GM19239 (cell line): ENCODE data around the gene ZNF408.
"Not testable (repeated sequence)": the region's sequence is repeated elsewhere in the genome, so short reads cannot be mapped to it uniquely, and the experiment has no call there.

ENCODE experiments used
- DNase-seq: peaks from one replicate; pipeline ENCODE4 v3.0.0; 2011; ENCODE audit warnings: low spot score; ENCODE audit not compliant: insufficient read length
- FAIRE-seq: peaks from 2 replicates; lab custom pipeline; 2011; peaks lifted over from hg19 to GRCh38; lab: Jason Lieb, UNC

ZNF408 gene

DNA sequence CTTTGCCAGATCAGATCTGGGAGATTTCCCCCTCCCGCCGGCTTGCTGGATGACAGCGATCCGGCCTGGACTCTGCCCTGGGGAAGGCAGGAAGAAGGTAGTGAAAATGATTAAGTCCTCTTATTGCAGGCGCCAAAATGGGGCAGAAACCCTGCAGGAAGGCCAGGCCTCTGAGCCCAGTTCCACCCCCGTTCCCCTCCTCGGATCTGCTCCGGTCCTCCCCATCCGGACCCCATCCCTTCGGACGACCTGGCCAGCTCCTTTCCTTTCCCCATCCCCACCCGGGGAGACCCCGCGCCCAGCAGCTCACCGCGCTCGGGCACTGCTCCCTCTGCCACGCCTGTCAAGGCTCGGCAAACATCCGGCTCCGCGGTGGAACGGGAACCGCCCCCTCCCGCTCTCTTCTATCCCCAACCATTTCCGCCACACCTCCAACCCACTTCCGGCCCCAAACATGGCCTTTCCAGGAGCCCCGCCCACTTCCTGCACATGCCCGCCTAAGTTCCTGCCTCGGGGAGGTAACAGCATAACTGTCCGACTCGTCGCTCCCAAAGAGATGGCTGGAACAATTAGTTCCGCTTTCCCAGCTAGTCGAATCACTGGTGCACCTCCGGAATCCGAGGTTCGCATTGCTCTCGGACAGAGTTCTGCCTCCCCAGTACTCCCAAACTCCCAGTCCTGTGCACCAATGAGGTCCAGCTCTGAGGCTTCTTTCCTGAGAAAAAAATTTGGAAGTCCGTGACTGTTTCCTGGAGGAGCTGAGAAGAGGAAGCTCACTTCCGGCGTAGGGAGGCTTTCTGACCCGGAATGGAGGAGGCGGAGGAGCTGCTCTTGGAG is at the start of gene ZNF408, which contains the start of gene ARHGAP1:
TSS of gene ZNF408 (plus strand) at position 791 of the 837 bp plus-strand sequence. CDS start at position 808, 17 bp downstream.
TSS of gene ARHGAP1 (minus strand) at position 379 of the 837 bp plus-strand sequence. CDS start 4,512 bp downstream, outside the sequence.
- DNase-seq (peak; percentile 91), FAIRE-seq (peak; percentile 99)

DNA sequence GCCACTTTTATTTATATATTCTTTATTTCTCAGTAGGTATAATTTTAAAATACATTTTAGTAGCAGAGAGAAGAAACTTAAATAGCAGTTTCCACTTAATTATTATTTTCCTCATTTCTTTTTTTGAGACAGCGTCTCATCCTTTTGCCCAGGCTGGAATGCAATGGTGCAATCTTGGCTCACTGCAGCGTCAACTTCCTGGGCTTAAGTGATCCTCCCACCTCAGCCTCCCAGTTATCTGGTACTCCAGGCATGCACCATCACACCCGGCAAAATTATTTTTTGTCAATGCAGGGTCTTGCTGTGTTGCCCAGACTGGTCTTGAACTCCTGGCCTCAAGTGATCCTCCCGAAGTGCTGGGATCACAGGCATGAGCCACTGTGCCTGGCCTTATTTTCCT is 45.2 kb upstream of the ZNF408 start:
- FAIRE-seq, result no peak
- DNase-seq, result no peak

DNA sequence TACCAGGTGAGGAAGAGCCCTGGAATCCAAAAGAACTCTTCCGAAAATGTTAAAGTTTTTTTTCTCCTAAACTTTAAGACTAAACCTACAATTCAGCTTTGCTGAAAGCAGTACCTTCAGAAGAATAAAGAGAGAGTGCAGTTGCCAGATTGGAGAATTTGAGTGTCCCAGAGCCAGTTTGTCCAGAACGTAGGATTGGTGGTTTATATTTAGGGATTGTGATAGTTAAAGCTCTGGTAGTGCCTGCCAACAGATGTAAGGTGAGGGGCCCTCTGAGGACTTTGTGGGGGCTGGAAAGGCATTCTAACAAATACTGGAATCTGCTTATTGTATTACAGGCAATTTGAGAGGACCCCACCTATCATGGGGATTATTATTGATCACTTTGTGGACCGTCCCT is 43.6 kb upstream of the ZNF408 start:
- FAIRE-seq (no peak), DNase-seq (no peak)

DNA sequence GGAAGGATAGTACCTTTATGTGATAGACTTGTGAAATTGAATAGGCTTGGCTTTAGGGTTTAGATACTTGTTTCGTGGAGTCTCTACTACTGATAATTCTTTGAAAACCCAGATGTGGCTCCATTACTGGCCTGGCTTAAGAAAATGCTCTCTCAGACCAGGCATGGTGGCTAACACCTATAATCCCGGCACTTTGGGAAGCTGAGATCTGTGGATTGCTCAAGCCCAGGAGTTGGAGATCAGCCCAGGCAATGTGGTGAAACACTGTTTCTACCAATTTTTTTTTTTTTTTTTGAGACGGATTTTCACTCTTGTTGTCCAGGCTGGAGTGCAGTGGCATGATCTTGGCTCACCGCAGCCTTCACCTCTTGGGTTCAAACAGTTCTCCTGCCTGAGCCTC is 42.6 kb upstream of the ZNF408 start:
- no peak for FAIRE-seq

DNA sequence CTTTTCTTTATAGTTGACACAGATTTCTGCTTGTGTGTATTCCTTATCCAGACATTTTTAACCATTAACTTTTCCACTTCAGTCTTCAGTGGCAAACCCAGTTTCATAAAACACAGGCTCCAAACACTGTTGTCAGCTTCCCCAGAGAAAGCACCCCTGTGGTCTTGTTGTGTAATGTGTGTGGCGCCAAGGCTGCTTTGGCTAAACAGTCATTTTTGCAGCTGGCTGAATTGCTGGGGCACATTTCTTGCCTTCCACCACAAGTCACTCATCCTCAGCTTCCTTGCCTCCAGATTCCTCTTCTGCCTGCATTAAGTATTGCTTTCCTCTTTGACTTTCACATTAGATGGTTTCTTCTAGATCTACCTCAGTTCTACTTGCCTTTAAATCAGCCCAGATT is 40.9 kb upstream of the ZNF408 start:
- DNase-seq (no peak), FAIRE-seq (no peak)

More for the DNA sequence above, 42.6 kb upstream of the ZNF408 start:
- no peak for DNase-seq

DNA sequence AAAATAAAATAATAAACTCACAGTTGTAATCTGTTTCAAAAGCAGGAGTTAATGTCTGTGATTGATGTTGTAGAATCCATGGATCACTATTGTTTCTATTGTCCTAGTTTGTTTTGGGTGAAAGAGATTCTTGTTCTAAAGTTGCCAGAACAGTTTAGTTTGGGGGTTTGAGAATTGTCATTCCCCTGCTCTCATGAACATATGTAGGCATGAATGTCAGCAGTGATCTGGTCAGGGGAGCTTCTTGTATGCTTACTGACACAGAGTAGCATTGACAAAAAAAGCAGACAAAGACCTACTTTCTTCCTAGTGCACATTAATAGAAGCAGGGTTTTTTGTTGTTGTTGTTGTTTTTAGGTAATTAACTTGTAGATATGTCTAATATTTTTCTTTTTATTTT is 39.0 kb upstream of the ZNF408 start:
- FAIRE-seq (no peak), DNase-seq (no peak)

DNA sequence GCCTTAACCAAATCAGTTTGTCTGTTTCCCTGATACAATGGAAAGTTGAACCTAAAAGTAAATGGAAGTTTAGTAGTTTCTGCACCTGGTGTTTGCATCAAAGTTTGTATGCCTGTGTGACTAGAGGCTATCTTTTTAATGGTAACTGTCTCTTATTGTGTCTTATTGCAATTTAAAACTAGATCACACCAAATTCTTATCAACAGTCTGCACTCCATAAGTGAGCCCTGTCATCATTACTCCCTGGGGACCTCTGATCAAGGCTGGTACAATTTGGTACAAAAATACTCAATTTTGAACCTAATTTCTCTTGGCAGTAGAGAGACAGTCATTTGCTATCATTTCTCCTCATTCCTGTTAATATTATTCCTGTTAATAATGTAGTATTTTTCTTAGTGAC is 38.5 kb upstream of the ZNF408 start:
- no peak for FAIRE-seq
- DNase-seq, result no peak

DNA sequence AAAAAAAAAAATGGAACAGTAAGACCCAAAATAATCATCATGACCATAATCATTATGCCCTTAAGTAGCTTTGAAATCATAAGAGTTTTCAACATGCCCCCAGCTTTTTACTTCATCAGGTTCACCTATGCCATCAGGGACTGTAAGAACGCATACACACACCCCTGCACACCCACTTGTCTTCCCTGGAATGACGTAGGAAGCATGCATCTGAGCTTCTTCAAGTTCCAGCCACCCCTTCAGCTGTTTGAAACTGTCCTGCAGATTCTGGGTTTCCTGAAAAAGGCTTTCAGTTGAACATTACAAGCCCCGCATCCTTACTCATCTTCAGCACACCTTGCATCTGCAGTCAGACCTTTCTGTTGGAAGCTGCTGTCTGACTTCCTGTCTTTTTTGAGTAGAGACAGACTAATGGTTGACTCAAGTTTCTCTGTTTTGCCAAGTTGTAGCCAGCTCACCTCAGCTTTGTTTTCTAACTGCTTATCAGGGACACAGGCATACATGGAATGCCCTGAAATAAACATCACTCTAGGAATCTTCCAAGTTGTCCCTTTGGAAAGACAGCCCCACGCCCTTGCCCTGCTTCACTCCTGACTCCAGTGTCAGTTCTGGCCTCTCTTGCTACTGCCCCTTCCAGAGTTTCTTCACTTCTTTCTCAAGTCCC is 37.4 kb upstream of the ZNF408 start:
- no peak for DNase-seq
- no peak for FAIRE-seq

DNA sequence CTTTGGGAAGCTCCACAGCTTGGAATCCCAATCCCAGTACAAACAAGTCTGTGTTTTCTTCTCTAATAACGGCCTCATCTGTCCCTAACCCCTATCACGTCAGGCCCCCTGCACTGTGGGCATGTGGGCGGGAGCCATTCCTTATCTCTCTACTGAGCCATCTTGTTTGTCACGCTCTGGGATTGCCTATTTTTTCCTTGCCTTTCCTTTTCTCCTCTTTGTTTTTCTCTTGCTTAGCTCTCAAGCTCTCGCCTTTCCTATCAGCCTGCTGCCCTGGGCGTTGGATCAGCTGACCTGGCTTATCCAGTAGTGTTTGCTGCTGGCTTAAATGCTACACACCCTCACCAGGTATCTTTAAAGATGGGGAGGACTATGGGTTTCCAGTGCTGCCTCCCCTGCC is 36.2 kb upstream of the ZNF408 start:
- no peak for FAIRE-seq
- no peak for DNase-seq

DNA sequence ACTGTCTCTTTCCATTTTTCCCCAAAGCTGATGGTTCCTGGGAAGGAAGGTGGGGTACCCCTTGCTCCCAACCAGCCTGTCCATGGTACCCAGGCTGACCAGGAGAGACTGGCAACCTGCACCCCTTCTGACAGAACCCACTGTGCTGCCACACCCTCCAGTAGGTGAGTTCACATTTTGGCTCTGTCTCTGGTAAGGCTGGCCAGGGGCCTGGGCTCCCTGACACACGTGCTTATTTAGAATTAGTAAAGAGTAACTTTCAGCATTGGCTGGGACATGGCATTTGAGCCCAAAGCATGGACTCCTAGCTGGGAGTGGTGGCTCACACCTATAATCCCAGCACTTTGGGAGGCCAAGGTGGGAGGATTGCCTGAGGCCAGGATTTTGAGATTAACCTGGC is 35.5 kb upstream of the ZNF408 start:
- FAIRE-seq, result no peak

DNA sequence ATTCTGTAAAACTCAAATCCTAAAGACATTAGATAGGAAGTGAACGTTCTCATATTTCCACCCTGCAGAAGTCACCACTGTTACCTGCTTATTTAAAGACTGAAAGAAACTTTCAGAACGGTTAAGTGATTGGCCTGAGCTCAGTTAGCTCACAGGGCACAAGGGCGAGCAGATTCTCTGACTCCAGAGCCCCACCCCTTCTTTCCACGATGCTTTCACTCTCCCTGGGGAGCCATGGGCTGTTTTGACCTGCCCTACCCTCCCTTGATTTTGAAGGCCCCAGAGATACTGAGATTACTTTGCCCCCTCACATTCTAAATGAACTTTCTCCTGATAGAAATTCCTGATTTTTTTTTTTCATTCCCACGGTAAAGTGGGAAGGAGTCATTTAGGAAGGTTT is 34.3 kb upstream of the ZNF408 start:
- FAIRE-seq (no peak), DNase-seq (no peak)

More for the DNA sequence above, 35.5 kb upstream of the ZNF408 start:
- no peak for DNase-seq

DNA sequence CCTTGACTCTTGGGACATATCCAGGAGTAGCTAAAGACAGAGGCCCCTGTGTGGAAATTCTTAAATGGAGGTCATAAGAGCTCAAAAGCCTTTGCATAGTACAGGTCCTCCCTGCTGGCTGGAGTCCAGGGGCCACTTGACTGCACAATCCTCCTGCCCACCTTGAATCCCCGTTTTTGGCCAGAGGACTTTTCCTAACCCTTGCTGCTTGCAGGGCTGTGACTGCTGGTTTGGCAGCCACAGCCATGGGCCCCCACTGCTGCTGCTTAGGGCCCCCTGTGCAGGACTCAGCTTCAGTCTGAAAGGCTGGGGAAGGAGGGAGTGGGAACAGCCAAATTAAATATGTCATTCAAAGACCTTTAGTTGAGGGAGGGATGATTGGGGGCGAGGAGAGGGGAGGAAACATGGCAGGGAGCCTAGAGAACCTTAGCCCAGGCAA is 33.8 kb upstream of the ZNF408 start:
- DNase-seq, result no peak
- no peak for FAIRE-seq

DNA sequence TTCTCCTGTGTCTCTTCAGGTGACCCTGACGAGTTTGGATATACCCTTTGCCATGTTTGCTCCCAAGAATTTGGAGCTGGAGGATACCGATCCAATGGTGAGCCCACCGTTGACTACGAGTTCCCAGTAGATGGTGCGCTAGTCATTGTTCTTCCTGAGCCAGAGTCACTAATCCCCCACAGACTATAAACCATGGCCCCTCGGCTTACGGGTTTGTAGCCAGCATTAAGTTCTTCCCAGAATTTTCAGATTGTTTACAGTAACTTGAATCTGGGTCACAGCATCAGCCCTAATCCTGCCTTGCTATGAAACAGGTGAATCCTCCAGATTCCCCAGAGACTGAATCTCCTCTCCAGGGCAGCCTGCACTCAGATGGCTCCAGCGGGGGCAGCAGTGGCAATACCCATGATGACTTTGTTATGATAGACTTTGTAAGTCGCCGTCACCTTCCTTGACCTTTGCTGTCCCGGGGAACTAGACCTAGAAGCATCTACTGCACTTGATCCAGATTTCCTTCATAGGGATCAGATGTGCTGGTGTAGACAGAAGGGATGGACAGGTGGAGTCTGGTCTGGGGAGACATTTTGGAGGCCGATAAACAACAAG is 32.2 kb upstream of the ZNF408 start:
- DNase-seq, result no peak
- FAIRE-seq, result no peak

DNA sequence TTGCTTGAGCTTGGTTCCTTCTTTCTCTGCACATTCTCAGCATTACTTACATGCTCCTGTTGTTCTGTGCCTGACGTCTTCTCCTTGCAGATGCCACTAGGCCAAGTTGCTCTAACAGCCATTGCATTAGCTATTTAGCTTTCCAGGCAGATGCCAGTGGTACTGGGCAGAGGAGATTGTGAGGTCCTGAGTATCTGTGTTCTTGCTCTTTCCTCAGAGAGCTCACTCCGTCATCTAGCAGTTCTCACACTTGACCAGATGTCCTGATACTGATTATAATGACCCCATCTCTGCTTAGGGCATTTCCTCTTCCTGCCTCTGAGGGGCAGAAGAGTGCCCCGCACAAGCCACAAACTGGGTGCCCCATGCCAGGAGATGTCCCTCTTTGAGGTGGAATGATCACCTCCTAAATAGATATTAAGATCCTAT is 31.1 kb upstream of the ZNF408 start:
- no peak for DNase-seq
- FAIRE-seq, result no peak

DNA sequence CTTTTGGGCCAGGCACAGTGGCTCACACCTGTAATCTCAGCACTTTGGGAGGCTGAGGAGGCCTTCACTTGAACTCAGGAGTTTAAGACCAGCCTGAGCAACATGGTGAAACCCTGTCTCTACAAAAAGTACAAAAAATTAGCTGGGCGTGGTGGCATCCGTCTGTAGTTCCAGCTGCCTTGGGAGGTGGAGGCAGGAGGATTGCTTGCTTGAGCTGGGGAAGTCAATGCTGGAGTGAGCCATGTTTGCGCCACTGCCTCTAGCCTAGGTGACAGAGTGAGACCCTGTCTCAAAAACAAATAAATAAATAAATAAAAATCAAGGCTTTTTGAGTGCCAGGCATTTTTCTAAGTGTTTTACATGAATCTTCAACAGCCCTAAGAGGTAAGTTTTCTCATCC is 30.3 kb upstream of the ZNF408 start:
- not testable (repeated sequence) for FAIRE-seq, DNase-seq

DNA sequence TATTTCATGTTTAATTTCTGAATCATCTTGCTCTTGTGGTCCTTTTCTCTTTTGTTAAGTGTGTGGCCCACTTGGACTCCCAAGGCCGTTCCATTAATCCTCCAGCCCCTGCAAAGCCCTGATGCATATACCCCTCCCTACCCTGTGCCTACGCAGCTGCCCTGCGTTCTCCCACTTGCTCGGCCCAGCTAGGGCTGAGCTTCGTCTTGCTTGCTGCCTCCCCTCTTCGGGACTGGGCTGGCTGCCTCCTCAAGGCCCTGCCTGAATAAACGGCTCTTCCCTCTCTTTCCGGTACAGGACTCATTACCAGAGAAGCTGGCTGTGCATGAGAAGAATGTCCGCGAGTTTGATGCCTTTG is 28.9 kb upstream of the ZNF408 start:
- FAIRE-seq, result no peak
- DNase-seq, result no peak

DNA sequence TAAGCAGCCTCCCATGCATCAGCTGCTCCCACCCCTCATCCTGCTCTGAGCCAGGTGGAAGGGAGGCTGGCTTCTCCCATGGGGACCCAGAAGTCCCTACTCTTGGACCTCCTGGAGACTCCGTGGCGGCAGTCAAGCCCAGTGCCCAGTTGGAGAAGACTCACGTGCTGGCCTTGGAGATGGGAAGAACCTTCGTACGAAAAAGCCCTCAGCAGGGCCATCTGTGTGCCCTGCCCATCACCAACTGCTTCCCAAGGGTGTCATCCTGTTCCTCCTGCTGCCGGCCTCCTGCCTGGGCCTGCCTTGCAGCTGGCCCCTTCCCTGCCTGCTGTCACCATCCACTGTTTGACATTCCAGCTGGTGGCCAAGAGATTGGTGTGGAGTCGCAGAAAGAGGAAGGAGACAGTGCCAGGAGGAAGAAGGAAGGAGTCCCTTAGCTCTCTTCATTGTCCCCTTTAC is 28.4 kb upstream of the ZNF408 start:
- no peak for FAIRE-seq

DNA sequence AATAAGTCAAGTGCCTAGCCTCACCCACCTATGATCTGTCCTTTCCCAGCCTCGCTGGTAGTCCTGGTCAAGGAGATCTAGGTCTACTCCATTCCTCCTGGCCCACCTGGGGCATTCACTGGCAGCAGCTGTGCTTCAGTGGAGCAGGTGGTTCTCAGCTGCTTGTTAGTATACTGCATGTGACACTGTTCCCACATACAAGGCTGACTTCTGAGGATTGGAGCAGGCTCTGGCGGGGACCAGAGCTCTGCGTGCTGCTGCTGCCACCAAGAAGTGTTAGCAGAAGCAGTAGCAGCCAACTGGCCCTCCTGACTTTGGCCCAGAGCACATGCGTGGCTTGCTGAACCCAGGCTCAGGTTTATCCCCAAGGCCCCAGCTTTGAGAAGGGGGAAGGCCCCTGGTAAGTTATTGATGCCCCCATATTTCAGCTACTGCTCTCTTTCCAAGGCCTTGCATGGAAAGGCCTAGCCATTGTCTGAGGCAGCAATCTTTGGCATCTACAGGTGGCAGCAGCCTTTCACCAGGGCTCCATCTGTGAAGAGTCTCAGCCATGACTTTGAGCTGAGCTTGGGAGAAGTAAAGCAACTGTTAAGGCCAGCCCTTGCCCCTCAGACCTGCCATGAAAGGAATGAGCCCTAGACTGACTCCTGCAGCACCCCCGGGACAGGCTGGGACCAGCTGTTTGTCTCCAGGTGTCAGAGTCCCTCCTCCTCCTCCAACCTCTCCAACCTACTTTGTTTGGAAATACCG is 26.9 kb upstream of the ZNF408 start:
- no peak for DNase-seq
- no peak for FAIRE-seq

More for the DNA sequence above, 28.4 kb upstream of the ZNF408 start:
- no peak for DNase-seq

DNA sequence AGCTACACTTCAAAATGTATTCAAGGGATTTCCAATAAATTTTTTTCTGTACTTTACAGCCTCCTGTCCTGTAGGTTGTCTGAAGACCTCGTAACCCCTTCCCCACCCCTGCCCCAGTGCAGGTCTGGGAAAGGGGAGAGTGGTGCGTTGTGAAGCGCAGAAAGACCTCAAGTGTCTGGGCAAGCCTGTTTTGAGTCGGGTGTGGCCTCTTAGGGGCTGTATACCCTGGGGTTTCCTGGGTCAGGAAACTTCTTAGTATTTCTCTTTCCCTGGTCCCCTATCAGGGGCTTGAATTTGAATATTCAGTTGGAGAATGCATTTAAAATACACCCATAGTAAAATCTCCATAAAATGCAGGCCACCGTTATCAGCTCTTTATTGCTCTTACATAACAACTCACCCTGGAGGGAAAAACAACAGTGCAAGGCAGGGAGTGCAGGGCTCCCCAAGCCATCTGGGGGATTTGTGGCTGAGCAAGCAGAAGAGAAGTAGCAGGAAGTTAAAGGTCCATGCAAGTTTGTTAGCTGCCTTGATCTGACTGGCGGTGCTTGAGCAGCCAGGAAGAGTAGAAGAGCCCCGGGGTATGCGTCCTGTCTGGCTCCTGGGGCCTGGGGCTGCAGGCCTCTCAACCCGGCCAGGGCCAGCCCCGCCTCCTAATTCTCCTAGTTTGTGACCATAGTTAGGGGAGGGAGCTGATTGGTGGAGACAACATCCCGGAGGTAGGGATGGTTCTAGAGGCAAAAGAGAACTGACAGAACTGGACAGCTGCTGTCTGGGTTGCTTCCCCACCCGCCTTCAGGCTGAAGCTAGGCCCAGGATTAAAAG is 26.2 kb upstream of the ZNF408 start:
- no peak for FAIRE-seq
- no peak for DNase-seq
